ENCODE data around the gene PRPF19.

- no peak for TF ChIP-seq CTCF (IDR thresholded peaks at IDR 0.05)
- no peak for TF ChIP-seq POLR2AphosphoS5 (IDR thresholded peaks at IDR 0.05)
- no peak for TF ChIP-seq EP300 (IDR thresholded peaks at IDR 0.05)
These were observed 48.1 kb downstream of the PRPF19 start for GRCh38 chr11:60858236-60858635.

Data from esophagus muscularis mucosa (tissue), 4 donors.